Colonic mucosa (tissue), 4 donors: Measurements from ENCODE around the gene MYLIP. TPM values are rescaled to one million over a fixed set of nuclear protein-coding genes. Genes with fewer than 3 reads are reported as not detected.

Experiments used
- DNase-seq: peaks from one replicate; pipeline ENCODE4 v3.0.0-alpha.2; 2020
- H3K27ac ChIP-seq: fragments of 200-600 bp; one replicate; pipeline ENCODE4 v1.8.0; 2021
- H3K27me3 ChIP-seq: fragments of 200-600 bp; one replicate; pipeline ENCODE4 v1.8.0; 2021
- H3K36me3 ChIP-seq: fragments of 200-600 bp; one replicate; pipeline ENCODE4 v1.8.0; 2021
- H3K4me1 ChIP-seq: fragments of 200-600 bp; one replicate; pipeline ENCODE4 v1.8.0; 2021; ENCODE audit warnings: mild to moderate bottlenecking
- H3K4me3 ChIP-seq: fragments of 200-600 bp; one replicate; pipeline ENCODE4 v1.8.0; 2021
- H3K9ac ChIP-seq, 2 donors: one replicate each; pipeline ENCODE4 v1.7.0; 2013; ENCODE audit warnings: control low read depth in 2 of 2, low read depth in 2 of 2, low read length in 2 of 2
- H3K9me3 ChIP-seq: fragments of 200-600 bp; one replicate; pipeline ENCODE4 v1.8.0; 2021
- CTCF ChIP-seq: fragments of 200-600 bp; IDR thresholded peaks from one replicate; pipeline ENCODE4 v1.8.0; 2022; ENCODE audit warnings: antibody characterized with exemption, mild to moderate bottlenecking
- intact Hi-C: fragments of 100-400 bp; cut with DNase I; formaldehyde crosslinking; loops from one replicate; pipeline ENCODE4 v1.14.1; 2022
- microRNA-seq: library from miRNA; unstranded; fragments of <30 nt; microRNA quantifications from one replicate; pipeline ENCODE4, GENCODE V29; 2019
- total RNA-seq, 2 donors: library from RNA; stranded (reverse); fragmentation: NEBNext Ultra II Directional in 1 of 2; extraction: Animal tissue kit (Norgen Biotek cat#: 25700) in 1 of 2; gene quantifications; one replicate each; pipeline ENCODE4 v1.2.1, GENCODE V29; 2021
- donor health status: healthy.
- donor health status: DM: no; HTN: no; CAD: no.
- donor health status: DM: no; HTN: no; CAD: no.

Gene MYLIP
- total RNA-seq, 2 donors from 2014 or later, result 23.9 to 32.2 TPM

GRCh38 chr6:16190214-16190613, 61.3 kb downstream of the MYLIP start:
- intact Hi-C loops, result no loop called here
- Histone ChIP-seq H3K9ac (no peak overlapping the region), H3K27me3 (no peaks in the 10 kb centered on the region), H3K9me3 (no peaks in the 10 kb centered on the region), H3K36me3 (no peaks in the 10 kb centered on the region), H3K4me3 (no peak overlapping the region), H3K4me1 (no peaks in the 10 kb centered on the region), H3K27ac (no peak overlapping the region)
- TF ChIP-seq CTCF, result no peak
- no peak for DNase-seq

GRCh38 chr6:16196260-16196983, 67.5 kb downstream of the MYLIP start:
- no peak overlapping the region for H3K27ac ChIP-seq
- H3K4me3 ChIP-seq, result no peak overlapping the region
- no peaks in the 10 kb centered on the region for H3K9me3 ChIP-seq
- TF ChIP-seq CTCF, result no peak
- no peaks in the 10 kb centered on the region for H3K4me1 ChIP-seq
- H3K9ac ChIP-seq, result no peak overlapping the region
- intact Hi-C loops, result no loop called here
- H3K36me3 ChIP-seq, result no peaks in the 10 kb centered on the region
- no peaks in the 10 kb centered on the region for H3K27me3 ChIP-seq
- no peak for DNase-seq

GRCh38 chr6:16196984-16197546, 68.2 kb downstream of the MYLIP start:
- H3K36me3 ChIP-seq, result no peaks in the 10 kb centered on the region
- no peaks in the 10 kb centered on the region for H3K4me1 ChIP-seq
- H3K9ac ChIP-seq, result no peak overlapping the region
- no peak overlapping the region for H3K27ac ChIP-seq
- H3K9me3 ChIP-seq, result no peaks in the 10 kb centered on the region
- DNase-seq, result no peak
- intact Hi-C loops, result no loop called here
- no peaks in the 10 kb centered on the region for H3K27me3 ChIP-seq
- TF ChIP-seq CTCF, result no peak
- H3K4me3 ChIP-seq, result no peak overlapping the region

Small RNA genes within 50 kb of the gene (microRNA-seq; reads per million reads assigned to microRNA genes)
- gene MIR4639, result not detected

Other genes with a start within 250 kb of the MYLIP start
- gene GMPR, start 109.5 kb downstream of the MYLIP start, total RNA-seq, result 1 to 10 TPM; 3.4 to 4.7 TPM